ENCODE results near the gene MYO5A. TPM values are rescaled to one million over a fixed set of nuclear protein-coding genes. Genes with fewer than 3 reads are reported as not detected.
A peak's percentile ranks its signal among the peaks of the same experiment; 100 is the strongest.

Gene MYO5A
- total and polyA plus RNA-seq, 5 donors from 2014 or later, result 6.1 to 63.3 (median 13.2) TPM

DNA sequence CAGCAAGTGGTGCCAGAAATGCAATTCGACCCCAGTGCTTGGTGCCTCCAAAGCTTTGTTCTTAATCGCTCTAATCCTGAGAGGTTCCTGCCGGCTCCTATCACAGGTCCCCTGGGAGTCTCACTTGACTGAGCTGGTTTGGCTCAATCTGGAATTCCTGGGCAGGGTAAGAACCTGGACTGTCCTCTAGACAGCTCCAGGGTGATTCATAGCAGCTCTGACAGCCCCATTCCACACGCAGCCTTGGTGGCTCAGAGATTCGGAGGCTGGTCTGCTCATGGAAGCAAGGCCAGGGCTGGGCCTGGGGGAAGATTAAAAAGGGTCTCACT lies 271.0 kb downstream of the MYO5A start:
- Histone ChIP-seq H3K27me3 (ENCODE audit: control insufficient read depth, insufficient read depth, low read length) (no peaks in the 10 kb centered on the region), H3K36me3 (ENCODE audit: control insufficient read depth, insufficient read depth, low read length) (no peaks in the 10 kb centered on the region), H3K4me1 (ENCODE audit: control insufficient read depth, insufficient read depth, low read length, poor library complexity, severe bottlenecking) (peaks cover 49% of the 10 kb centered on the region), H3K27ac (ENCODE audit: insufficient read depth, low read length, poor library complexity, severe bottlenecking) (no peak overlapping the region), H3K4me3 (ENCODE audit: low read depth, low read length) (no peak overlapping the region), H3K9me3 (ENCODE audit: control insufficient read depth in 2 of 2, low read length in 2 of 2) (no peaks in the 10 kb centered on the region)
- Mint-ChIP-seq H3K4me3 (peak overlapping the region in 1 of 4 donors; percentile 40), H3K27ac (peak overlapping the region in 1 of 3 donors; percentile 29), H3K4me1 (peaks cover 19 to 75% (median 49%) of the 10 kb centered on the region in 4 donors), H3K27me3 (peaks cover 5% of the 10 kb centered on the region), H3K9me3 (peaks cover 0 to 1% (median 0%) of the 10 kb centered on the region in 7 donors), H3K36me3 (peaks cover 3% of the 10 kb centered on the region)
- DNase-seq (no peak), ATAC-seq (ENCODE audit: low read depth in 2 of 2) (no peak)

Other genes starting within 250 kb of the MYO5A start
- 4.1 TPM for gene MYO5C, start 233.1 kb downstream of the MYO5A start, total RNA-seq
- gene MYO5C, start 233.1 kb downstream of the MYO5A start, polyA plus RNA-seq, result 1 to 10 TPM in 3 of 4 donors, under 1 TPM in 1; 0.60 to 1.9 (median 1.4) TPM
- 143 TPM for gene ARPP19, start 40.1 kb upstream of the MYO5A start, total RNA-seq
- 10 to 100 TPM; 72.1 to 83.1 (median 82.6) TPM for gene ARPP19, start 40.1 kb upstream of the MYO5A start, polyA plus RNA-seq
- gene ATOSA, start 150.5 kb upstream of the MYO5A start, total RNA-seq, result 139 TPM
- gene ATOSA, start 150.5 kb upstream of the MYO5A start, polyA plus RNA-seq, result 10 to 100 TPM; 13.5 to 20.5 (median 17.8) TPM

Data from CD4-positive, CD25-positive, alpha-beta regulatory T cell (primary cell).